Cardiac fibroblast (primary cell): ENCODE results near the gene TECR.
"Not testable (repeated sequence)": the region's sequence is repeated elsewhere in the genome, so short reads cannot be mapped to it uniquely, and the experiment has no call there.

Experiments used
- DNase-seq, 2 donors: peaks; one replicate each; pipeline versions ENCODE4 v3.0.0 to v3.0.0-alpha.2; 2010; ENCODE audit warnings: low read depth in 2 of 2
- H3K4me3 ChIP-seq, 2 donors: replicated peaks in 1 of 2; 1 replicate in 1 of 2; 2 replicates in 1 of 2; pipeline ENCODE4 v1.5.1; 2011; ENCODE audit warnings: low read depth in 2 of 2, low read length in 2 of 2, mild to moderate bottlenecking in 2 of 2, moderate library complexity in 1 of 2
- CTCF ChIP-seq: IDR thresholded peaks from one replicate; pipeline ENCODE4 v1.5.1; 2011; ENCODE audit warnings: low read depth, mild to moderate bottlenecking, low read length, inconsistent platforms

Gene TECR

GRCh38 chr19:14599548-14600147 lies 70.3 kb downstream of the TECR start:
- DNase-seq = no peak
- no peak overlapping the region for H3K4me3 ChIP-seq

GRCh38 chr19:14603990-14604387 lies 74.6 kb downstream of the TECR start:
- DNase-seq = no peak
- H3K4me3 ChIP-seq = no peak overlapping the region
- no peak for TF ChIP-seq CTCF

More at GRCh38 chr19:14599548-14600147, 70.3 kb downstream of the TECR start:
- no peak for TF ChIP-seq CTCF

- no peak for TF ChIP-seq CTCF
Measured at GRCh38 chr19:14606627-14607026, 77.2 kb downstream of the TECR start.

GRCh38 chr19:14611051-14611450 lies 81.7 kb downstream of the TECR start:
- no peak for TF ChIP-seq CTCF
- no peak for DNase-seq
- no peak overlapping the region for H3K4me3 ChIP-seq

More at GRCh38 chr19:14606627-14607026, 77.2 kb downstream of the TECR start:
- DNase-seq = no peak
- no peak overlapping the region for H3K4me3 ChIP-seq

GRCh38 chr19:14612242-14612641 lies 82.8 kb downstream of the TECR start:
- not testable (repeated sequence) for DNase-seq, H3K4me3 ChIP-seq

- no peak overlapping the region for H3K4me3 ChIP-seq
- DNase-seq = no peak
- TF ChIP-seq CTCF = no peak
Measured at GRCh38 chr19:14612657-14613056, 83.3 kb downstream of the TECR start.

- not testable (repeated sequence) for H3K4me3 ChIP-seq, DNase-seq
Measured at GRCh38 chr19:14613399-14614098, 84.2 kb downstream of the TECR start.

- no peak for DNase-seq
- no peak for TF ChIP-seq CTCF
- no peak overlapping the region for H3K4me3 ChIP-seq
Measured at GRCh38 chr19:14614099-14614412, 84.7 kb downstream of the TECR start.
